H7 (cell line): Measurements from ENCODE around the gene LNX1. TPM values are rescaled to one million over a fixed set of nuclear protein-coding genes. Genes with fewer than 3 reads are reported as not detected.
A peak's percentile ranks its signal among the peaks of the same experiment; 100 is the strongest.
"Not testable (repeated sequence)": the region's sequence is repeated elsewhere in the genome, so short reads cannot be mapped to it uniquely, and the experiment has no call there.

Source experiments
- DNase-seq: peaks from one replicate; pipeline ENCODE4 v3.0.0; 2012
- H3K27me3 ChIP-seq: 2 replicates; pipeline ENCODE4 v1.6.0; 2011; ENCODE audit warnings: mild to moderate bottlenecking, low read length; ENCODE audit not compliant: control insufficient read depth, insufficient read depth
- H3K36me3 ChIP-seq: replicated peaks from 2 replicates; pipeline ENCODE4 v1.5.1; 2011; ENCODE audit warnings: low read length; ENCODE audit not compliant: control insufficient read depth, insufficient read depth
- H3K4me3 ChIP-seq: 2 replicates; pipeline ENCODE4 v1.5.1; 2011; ENCODE audit warnings: low read depth, mild to moderate bottlenecking, control low read depth, low read length, moderate library complexity; ENCODE audit not compliant: insufficient read depth
- total RNA-seq: library from RNA; depleted of rRNA; stranded (reverse); fragments of >200 nt; shearing (Covaris generic); gene quantifications from 2 replicates; pipeline ENCODE4 v1.2.3, GENCODE V29; 2014

Gene LNX1
- total RNA-seq, 1 experiment from 2014 or later = 1.6 TPM

DNA sequence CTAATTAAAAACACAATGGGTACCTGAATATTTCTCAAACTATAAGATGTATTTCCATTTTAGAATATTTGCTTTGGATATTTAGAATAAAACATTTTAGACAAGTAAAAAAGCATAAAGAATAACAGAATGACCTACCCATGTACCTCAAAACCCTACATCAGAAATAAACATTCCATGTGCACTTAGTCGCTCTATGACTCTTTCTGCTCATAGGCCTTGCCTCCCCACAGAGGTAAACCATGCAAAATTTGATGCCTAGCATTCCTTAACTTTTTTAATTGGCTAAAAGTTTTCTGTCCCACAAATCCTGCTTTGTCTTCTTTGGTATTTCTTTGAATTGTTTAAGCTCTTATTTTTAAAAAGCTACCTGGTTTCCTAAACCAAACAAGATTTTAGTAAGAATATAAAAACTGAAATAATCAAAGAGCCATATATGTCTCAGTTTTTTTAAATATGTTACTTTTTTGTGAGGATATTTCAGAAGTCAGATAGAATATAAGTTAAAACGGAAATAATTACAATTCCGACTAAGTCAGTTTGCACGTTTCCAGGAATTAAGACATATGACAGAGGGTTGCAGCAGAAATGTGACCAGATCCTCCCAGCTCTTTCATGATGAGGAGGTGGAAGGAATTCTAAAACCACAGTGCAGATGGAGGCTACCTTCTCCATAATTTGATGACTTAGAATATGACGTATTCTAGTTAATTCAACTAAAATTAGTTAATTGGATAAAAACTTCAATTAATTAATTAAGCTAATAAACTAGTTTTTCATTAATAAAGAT is 111.4 kb downstream of the LNX1 start:
- Histone ChIP-seq H3K4me3 (no peak overlapping the region), H3K27me3 (no peaks in the 10 kb centered on the region), H3K36me3 (no peaks in the 10 kb centered on the region)
- no peak for DNase-seq

DNA sequence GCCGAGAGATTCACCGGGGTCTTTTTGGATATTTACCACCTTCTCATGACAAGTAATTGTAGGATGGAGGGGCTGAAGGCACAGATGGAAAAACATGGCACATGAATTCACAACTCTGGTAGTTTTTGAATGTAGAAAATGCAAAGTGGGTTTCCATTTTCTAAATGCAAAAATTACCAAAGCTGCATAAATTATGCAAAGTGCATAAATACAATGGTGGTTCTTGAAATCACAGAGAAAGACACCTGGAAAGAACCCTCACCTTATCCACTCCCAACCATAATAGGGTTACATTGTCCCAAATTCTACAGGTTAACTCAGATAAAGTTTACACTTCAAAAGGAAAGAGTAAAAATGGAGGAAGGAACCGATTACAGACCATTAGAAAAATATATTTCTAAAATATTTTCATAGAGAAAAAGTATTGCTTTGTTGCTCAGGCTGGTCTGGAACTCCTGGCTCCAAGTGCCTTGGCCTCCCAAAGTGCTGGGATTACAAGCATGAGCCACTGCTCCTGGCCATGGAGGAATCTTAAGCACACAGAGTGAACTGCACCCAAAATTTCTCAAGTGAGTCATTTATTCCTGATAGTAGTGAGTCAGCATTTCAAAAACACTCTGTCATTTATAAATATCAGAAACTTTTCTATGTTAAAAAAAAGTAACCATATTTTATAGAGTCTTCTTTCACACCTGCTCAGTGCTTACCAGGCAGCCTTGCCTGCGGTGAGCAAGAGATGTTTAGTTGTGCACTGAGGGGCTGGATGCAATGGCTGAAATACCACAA is 112.4 kb downstream of the LNX1 start:
- Histone ChIP-seq H3K36me3 (no peaks in the 10 kb centered on the region), H3K4me3 (no peak overlapping the region), H3K27me3 (no peaks in the 10 kb centered on the region)
- DNase-seq = no peak

DNA sequence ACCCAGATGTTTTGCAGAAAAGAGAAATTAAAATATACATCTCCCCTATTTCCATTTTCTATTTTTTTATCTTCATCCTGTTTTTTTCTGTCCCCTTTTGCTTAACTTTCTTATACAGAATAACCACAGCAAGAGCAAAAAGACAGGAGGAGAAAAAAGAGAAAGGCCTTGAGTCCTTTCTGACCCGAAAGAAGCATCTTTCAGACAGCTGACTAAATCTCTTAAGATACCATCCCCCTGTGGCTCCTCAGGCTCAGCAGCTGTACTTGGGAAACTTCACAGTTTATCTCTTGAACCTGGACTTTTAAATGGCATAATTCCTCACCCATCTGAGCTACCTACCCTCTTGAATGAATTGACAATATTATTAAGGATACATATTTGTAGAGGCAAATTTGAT is 113.7 kb downstream of the LNX1 start:
- DNase-seq = no peak
- H3K27me3 ChIP-seq = no peaks in the 10 kb centered on the region
- no peak overlapping the region for H3K4me3 ChIP-seq
- no peaks in the 10 kb centered on the region for H3K36me3 ChIP-seq

DNA sequence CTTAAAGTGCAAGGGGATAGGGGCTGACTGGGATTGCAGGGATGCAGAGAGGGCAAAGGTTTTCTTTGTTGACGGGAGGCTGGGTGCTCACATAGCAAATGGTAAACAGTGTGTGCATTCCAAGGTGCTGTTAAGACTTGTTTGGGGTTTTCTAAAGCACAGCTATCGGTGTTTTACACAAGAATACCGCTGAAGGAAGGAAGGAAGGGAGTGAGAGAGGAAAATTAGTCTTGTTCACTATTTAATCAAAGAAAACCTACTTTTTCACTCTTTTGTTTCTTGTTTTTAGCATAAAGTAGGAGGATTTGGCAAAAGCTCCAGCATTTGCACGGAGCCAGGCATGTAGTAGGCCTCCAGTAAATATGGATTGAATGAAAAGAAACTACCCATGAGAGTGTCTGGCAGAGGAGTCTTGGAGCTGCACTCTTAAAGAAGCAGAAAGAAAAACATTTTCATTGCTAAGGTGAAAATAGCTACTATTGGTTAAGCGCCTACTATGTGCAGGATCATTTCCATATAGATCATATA is 114.2 kb downstream of the LNX1 start:
- H3K4me3 ChIP-seq = no peak overlapping the region
- DNase-seq = peak; percentile 35
- H3K36me3 ChIP-seq = no peaks in the 10 kb centered on the region
- no peaks in the 10 kb centered on the region for H3K27me3 ChIP-seq

DNA sequence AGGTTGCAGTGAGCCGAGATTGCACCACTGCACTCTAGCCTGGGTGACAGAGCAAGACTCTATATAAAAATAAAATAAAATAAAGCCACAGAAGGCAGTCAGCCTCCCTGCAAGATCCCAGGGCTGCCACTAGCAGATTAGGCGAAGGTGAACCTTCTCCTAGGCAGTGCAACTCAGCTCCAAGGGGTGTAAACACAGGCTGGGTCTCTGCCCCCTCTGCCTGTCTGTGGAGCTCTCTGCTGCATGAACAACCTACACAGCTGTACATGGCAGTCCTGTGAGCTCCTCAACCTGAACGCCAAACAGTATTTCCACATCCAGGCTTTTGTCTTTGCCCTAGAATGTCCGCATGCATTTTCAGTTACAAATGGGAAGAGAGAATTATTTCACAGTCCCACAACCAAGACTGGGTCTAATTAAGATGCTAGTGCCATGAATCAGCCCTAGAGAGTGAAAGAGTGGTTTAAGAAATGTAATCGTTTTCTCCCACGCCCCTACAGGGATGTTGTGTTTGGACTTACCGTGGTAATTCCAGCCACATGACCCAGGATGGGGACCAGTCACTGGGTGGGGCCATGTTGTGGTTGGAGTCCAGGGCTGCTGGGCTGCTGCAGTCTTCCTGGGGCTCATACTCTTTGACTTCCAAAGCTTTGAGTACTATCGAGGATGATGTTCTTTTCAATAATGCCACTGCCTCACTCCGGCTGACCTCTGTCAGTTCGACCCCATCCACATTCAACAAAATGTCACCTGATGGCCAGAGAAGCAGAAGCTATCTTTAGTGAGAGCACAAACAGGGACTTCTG is 114.9 kb downstream of the LNX1 start:
- no peak for DNase-seq
- Histone ChIP-seq H3K4me3 (no peak overlapping the region), H3K27me3 (no peaks in the 10 kb centered on the region), H3K36me3 (no peaks in the 10 kb centered on the region)

DNA sequence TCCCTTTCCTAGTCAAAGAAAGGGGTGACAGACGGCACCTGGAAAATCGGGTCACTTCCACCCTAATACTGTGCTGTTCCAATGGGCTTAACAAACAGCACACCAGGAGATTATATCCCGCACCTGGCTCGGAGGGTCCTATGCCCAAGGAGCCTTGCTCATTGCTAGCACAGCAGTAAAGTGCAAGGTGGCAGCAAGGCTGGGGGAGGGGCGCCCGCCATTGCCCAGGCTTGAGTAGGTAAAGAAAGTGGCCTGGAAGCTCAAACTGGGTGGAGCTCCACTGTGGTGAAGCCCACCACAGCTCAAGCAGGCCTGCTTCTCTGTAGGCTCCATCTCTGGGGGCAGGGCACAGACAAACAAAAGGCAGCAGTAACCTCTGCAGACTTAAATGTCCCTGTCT is 124.7 kb downstream of the LNX1 start:
- not testable (repeated sequence) for DNase-seq, H3K27me3 ChIP-seq, H3K36me3 ChIP-seq, H3K4me3 ChIP-seq

DNA sequence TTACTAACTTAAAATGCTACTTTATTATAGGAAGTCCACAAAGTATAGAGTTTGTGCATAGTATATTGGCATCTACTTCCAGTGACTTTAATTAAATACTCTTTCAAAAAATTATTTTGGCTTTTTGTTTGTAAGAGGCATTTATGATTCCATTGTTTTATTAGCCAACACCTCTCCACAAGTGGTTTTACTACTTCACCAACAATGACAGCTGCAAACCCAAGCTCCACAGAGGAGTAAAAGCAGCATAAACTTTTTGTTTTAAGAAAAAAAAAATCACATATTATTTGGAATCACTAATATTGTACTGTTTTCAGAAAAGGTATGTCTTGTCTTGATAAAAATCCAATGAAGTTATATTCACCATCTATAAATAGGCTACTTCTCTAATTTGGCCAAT is 125.4 kb downstream of the LNX1 start:
- DNase-seq = no peak
- Histone ChIP-seq H3K36me3 (no peaks in the 10 kb centered on the region; the same call in 1 of the 2 replicates), H3K4me3 (no peak overlapping the region), H3K27me3 (no peaks in the 10 kb centered on the region)

DNA sequence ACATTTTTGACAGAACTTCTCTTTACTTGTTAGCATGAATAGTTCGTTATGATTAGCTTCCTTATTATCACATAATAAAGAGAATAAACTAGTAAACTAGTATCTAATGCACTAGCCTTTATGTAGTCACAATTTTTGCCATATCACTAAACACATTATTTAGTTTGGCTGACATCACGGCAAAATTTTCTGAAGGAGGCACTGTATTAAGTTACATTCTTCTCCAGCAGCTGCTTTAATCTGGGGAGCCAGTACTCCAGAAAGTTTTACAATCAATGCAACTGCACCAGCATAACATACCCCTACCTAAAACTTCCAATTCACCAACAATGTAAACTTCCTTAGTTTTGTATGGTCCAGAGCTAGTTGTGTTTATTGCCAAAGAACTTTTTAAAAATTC is 126.0 kb downstream of the LNX1 start:
- Histone ChIP-seq H3K27me3 (no peaks in the 10 kb centered on the region), H3K36me3 (no peaks in the 10 kb centered on the region; the same call in 1 of the 2 replicates), H3K4me3 (no peak overlapping the region)
- DNase-seq = no peak

DNA sequence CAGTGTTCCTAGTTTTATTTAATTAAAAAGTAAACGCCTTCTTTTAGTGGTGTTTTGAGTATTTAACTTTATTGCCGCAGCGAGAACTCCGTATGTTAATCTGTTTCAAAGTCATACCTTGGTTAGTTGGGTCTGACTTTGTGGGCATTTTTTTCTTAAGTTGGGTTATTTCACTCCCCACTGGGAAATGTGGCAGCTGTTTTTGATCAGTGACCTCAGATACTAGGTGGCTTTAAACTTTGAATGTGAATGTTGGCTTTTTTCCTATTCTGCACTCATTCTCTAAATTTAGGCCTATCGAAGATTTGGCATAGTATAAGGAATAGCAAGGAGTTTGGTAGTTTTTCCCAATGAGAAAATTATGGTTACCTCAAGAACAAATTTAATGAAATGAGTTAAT is 127.9 kb downstream of the LNX1 start:
- Histone ChIP-seq H3K27me3 (no peaks in the 10 kb centered on the region), H3K36me3 (no peaks in the 10 kb centered on the region; the same call in none of the 2 replicates), H3K4me3 (no peak overlapping the region)
- DNase-seq = no peak

DNA sequence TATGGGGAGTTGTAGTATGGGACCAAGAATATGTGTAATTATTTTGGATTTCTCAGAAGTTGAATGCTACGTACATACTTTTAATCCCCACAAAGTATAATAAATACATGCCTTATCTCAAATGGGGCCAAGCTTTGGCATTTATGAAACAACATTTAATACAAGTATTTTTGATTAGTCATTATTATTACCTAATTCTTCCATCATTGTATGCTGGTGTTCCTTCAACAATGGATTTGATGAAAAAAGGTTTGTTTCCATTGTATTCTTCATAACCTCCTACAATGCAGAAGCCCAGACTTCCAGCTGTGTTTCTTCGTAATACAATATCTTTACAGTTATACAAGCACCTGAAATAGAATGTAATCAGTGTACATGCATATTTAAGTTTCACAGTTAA is 130.0 kb downstream of the LNX1 start:
- no peak for DNase-seq
- H3K36me3 ChIP-seq = no peaks in the 10 kb centered on the region; the same call in none of the 2 replicates
- no peak overlapping the region for H3K4me3 ChIP-seq

DNA sequence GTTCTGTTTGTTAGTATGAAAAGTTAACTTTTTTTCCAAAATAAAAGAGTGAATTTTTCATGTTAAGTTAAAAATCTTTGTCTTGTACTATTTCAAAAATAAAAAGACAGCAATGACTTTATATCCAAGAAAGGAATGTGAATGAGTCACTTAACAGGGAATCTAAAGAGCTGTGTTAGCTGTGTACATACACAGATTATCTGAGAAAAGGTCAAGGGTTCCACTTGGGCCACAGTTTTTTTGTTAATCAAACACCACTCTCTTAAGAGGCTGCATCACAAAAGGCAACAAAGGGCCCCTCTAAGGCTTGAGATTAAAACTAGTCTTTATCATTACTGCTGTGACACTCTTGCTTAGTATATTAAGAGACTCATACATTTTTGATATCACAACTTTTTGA is 131.7 kb downstream of the LNX1 start:
- no peak overlapping the region for H3K4me3 ChIP-seq
- DNase-seq = no peak
- H3K36me3 ChIP-seq = peaks cover 2% of the 10 kb centered on the region
- no peaks in the 10 kb centered on the region for H3K27me3 ChIP-seq

More for the DNA sequence above, 130.0 kb downstream of the LNX1 start:
- H3K27me3 ChIP-seq = no peaks in the 10 kb centered on the region

DNA sequence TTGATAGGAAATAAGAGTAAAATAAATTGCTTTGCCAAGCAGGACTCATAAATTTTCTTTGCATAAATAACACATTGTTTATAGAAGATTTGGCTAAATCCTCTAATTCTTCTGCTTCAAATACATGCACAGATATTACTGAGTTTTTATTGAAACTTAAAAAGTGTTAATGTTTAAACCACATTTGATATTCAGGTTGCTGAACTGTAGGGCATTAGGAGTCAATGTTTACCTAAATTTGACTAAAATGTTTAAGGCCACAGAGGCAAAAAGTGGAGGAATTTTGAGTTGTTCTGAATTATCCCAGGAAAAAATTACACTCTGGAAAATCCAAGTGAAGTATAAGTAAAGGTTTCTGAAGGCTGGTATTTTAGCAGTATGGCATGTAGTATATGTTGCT is 135.1 kb downstream of the LNX1 start:
- Histone ChIP-seq H3K27me3 (no peaks in the 10 kb centered on the region), H3K4me3 (no peak overlapping the region), H3K36me3 (peaks cover 7% of the 10 kb centered on the region)
- DNase-seq = no peak

DNA sequence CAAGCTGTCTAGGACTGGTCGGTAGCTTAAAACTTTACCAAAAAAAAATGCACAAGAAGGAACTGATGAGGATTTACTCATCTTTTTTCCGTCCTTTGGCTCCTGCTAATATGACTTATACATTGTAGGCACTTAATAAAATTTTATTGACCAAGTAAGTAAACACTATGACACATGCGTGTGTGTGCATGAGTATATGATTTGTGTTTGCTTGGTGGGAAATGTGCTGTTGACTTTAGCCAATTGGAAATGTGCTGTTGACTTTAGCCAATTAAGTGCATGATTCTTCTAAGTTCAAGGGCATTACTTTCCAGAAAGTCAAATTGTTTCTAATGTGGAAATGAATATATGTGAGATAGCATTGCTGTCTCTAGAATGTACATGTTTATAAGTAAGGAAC is 135.5 kb downstream of the LNX1 start:
- peaks cover 7% of the 10 kb centered on the region for H3K36me3 ChIP-seq
- H3K4me3 ChIP-seq = no peak overlapping the region
- no peak for DNase-seq
- H3K27me3 ChIP-seq = no peaks in the 10 kb centered on the region

DNA sequence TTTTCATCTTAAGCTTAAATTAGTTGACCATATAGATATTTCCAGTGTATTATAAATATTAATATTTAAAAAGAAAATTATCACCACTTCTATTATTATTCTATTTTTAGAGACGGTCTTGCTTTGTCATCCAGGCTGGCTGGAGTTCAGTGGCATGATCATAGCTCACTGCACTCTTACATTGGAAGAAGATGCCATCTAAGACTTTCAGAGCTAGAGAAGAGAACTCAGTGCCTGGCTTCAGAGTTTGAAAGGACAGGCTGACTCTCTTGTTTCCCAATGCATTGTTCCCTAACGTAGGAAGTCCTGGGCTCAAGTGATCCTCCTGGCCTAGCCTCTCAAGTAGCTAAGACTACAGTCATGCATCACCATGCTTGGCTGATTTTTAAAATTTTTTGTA is 137.9 kb downstream of the LNX1 start:
- Histone ChIP-seq H3K27me3 (no peaks in the 10 kb centered on the region), H3K36me3 (peaks cover 7% of the 10 kb centered on the region), H3K4me3 (no peak overlapping the region)
- DNase-seq = no peak
